ENCODE data around the gene CCR5.
"Not testable (repeated sequence)": the region's sequence is repeated elsewhere in the genome, so short reads cannot be mapped to it uniquely, and the experiment has no call there.

Gene CCR5

DNA sequence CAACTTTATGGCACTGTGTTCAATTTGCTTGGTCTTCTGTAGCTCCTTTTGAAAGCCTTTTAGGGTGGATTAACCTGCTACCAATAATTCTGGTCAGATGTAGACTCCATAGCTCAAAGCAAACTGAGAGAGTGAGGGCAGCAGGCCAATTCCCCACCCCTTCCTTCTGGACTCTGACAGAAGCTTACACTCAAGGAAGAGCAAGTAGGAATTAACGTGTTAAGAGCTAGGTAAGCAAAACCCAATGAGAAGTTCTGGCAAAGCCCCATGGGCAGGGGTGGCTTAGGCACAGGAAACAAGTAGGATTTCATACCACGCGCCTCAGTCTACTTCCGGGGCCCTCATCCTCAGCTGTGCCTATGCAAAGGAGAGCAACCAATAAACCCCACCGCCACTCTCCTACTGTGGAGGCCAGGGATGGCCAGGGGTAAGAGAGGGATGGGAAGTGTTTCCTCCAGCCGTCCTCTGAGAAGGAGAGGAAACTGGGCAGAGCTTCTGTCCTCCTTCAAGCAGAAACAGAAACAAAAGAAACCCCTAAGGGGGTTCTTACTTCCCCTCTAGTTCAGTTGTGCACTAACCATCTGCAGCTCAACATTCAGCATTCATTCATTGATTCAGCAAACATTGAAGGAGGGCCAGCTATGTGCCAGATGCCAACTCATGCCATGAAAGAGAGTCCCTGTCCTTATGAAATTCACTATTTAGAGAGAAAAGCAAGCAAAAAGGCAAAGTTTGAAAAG is 12.6 kb downstream of the CCR5 start:
- peak in 1 of 56 donors; percentile 28 for DNase-seq

DNA sequence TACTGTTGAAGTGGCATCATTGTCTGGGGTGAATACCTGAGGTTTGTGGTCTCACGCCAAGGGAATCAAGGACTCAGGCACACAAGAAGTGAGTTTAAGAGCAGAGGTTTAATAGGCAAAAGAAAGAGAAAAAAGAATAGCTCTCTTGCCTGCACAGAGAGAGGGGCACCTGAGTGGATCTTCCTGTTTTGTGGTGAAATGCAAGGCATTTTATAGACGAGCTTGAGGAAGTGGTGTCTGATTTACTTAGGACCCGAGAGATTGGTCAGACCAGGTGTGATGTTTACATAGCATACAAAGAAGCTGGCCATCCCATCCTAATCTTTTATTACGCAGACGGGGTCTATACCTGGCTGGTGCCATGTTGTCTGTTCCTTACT is 13.2 kb downstream of the CCR5 start:
- DNase-seq, result no peak

DNA sequence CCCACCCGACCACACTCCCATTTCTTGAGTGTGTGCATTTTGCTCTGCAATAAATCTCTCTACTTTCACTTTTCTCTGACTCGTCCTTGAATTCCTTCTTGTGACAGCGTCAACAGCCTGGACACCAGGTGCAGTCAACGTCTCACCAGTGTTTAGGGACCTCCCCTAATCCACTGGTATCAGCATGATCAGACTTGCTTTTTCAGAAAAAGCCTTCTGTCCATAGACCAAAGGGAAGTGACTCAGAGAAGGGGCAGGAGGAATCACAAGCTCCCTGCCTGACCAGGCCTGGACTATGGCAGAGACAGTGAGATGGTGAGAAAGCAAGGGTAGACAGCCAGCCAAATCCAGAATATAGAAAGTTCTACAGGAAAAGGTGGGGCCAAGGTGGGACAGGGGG is 15.5 kb downstream of the CCR5 start:
- peak in 2 of 56 donors; percentile 4 to 31 for DNase-seq

DNA sequence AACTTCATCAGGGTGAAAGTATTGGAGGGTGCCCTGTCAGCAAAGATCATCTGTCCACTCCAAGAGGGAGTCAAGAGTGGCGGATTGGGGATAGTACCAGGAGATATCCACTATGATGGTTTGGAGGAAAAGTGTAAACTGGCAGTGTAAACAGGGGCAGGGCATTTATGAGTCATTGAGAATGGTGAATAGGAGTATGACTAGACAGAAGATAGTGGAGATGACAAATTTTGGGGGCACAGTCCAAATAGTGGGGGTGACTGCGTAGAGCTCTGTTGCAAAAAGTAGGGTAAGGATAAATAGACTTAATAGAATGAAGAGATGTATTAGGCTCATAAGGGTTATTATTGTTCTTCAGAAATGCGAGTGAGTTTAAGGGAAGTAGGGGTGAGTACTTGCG is 18.1 kb downstream of the CCR5 start:
- not testable (repeated sequence) for DNase-seq

DNA sequence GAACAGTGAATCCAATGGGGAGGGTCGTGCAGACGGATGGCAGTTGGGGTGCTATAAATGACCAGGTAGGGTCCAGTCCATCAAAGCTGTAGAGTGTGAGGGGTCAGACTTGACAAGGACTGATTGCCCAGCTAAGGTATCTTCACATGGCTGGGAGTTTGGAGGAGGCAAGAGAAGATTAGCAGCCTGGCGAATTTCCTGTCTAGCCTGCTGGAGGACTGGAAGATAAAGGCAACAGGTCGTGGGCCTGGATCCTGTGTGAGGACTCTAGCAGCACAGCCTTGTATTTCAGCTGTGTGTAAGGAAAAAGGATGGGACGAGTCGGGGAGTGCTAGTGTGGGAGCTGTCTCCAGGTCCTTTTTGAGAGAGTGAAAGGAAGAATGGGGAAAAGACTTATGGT is 18.6 kb downstream of the CCR5 start:
- DNase-seq, result no peak

DNA sequence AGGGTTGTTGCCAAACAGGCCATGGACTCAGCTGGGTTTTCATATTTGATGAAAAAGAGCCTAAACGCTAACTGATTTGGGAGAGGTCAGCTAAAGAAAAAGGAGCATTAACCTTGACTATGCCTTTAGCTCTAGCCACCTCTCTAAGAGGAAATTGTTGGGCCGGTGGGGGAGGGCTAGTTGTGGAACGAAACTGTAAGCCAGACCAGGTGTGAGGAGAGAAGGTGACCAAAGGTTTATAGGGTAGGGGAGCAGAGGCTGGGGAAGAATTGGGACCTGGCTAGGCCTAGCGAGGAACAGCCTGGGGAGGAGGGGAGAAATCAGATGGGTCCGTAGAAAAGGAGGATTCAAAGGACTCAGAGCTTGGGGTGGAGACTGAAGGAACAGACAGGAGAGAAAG is 20.8 kb downstream of the CCR5 start:
- not testable (repeated sequence) for DNase-seq

DNA sequence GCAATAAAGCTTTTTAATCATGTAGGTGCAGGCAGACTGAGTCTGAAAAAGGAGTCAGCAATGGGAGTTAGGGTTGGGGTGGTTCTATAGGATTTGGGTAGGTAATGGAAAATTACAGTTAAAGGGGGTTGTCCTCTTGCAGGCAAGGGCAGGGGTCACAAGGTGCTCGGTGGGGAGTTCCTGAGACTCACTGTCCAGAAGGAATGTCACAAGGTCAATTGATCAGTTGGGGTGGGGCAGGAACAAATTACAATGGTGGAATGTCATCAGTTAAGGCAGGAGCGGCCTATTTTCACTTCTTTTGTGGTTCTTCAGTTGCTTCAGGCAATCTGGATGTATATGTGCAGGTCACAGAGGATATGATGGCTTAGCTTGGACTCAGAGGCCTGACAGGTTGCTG is 22.3 kb downstream of the CCR5 start:
- no peak for DNase-seq

DNA sequence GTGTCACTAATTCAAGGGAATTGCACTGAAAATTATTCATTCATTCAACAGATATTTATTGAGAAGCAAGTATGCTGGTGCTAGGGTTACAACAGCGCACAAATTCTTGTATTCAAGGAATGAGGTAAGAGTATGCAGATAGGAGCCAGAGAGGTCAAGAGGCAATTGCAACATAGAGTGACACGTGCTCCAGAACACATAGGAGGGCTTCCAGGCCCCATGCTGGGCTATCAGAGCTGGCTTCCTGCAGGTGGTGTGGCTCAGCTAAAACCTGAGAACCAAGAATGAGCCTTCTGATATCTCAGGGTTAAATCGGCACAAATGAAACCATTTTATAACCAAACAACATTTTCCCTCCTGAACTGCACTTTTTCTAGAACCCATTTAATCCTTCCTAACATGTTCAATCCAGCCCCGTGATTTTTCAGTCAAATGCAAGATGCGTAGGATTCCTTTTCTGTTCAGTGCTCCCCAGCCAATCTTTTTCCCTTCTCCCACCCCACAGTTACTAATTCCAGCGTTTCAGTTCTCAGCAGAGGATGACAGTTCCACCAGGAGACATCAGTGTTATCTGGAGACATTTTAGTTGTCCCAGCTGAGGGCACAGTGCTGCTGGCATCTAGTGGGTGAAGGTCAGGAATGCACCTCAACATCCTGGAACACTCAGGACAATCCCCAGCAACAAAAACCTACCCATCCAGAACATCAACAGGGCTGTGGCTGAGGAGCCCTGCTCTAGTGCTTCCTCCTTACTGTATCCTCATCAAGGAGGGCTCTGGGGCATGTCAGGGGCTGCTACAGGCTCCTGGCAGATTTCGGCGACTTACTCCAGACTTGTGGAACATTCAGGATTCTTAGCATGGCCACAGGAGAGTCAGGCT is 23.0 kb downstream of the CCR5 start:
- DNase-seq, result no peak

DNA sequence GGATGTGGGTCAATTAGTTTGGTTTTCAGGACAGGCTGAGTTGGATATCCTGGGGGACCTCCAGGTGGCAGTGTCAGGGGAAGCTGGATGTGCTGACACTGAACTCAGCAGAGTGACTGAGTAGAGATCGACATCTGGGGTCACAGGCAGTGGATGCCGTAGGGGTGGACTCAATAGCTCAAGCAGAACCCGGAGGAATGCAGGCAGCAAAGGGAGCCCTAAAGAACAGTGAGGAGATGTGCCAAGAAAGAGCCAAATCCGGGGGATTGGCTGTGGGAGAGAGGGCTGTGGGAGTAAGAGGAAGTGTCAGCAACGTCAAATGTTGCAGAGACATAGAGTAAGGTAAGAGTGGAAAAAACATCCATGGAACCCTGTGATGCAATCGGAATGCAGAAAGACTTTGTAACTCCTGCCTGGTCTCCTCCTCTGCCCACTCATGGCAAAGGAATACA is 24.5 kb downstream of the CCR5 start:
- DNase-seq, result no peak

DNA sequence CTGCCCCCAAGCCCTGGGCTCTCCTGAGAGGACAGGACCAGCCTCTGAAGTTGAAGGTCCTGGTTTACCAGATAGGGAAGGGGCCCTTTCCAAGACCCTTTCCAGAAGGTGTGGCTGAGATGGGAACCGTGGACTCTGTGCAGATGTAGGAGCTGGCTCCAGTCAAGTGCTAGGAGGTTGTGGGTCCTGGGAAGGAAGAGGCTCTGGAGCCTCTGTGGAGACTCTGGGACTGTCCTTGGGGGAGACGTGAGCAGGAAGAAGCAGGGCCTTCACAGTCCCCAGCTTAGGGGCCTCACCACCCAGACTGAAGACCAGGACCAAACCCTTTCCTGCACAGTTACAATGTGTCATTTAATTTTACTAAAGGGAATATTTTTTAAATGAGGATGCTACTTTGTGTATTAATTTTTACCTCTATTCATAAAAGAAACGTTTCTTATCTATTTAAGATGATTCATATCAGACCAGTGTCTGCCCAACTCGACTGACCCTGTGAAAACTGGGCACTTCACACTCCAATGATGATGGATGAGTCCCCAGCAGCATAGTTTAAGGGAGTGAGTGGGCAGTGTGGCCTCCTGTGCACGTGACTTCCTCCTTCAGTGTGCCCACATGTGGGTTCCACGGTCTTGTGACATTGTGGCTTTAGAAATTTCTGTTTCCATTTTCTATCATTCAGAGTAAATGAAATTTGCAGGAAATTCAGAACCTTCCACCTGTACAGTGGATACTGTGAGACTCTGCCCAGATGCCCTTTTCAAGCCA is 25.2 kb downstream of the CCR5 start:
- no peak for DNase-seq

DNA sequence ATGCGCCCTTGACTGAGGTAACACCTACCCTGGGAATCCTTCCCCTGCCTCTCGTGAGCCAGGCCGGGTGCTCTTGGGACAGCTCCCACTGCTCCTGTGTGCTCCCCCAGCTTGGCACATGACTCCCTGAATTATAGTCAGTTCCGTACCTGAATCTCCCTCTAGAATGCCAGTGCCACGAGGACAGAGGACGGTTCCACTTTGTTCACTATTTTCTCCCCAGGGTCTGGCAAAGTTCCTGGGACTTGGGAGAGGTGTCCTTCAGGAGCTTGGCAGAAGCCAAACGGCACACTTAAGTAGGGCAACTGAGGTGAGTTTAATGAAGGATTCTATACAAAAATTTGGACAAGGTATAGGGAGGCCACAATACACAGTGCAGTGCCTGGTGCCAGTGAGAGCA is 26.4 kb downstream of the CCR5 start:
- DNase-seq, result no peak

DNA sequence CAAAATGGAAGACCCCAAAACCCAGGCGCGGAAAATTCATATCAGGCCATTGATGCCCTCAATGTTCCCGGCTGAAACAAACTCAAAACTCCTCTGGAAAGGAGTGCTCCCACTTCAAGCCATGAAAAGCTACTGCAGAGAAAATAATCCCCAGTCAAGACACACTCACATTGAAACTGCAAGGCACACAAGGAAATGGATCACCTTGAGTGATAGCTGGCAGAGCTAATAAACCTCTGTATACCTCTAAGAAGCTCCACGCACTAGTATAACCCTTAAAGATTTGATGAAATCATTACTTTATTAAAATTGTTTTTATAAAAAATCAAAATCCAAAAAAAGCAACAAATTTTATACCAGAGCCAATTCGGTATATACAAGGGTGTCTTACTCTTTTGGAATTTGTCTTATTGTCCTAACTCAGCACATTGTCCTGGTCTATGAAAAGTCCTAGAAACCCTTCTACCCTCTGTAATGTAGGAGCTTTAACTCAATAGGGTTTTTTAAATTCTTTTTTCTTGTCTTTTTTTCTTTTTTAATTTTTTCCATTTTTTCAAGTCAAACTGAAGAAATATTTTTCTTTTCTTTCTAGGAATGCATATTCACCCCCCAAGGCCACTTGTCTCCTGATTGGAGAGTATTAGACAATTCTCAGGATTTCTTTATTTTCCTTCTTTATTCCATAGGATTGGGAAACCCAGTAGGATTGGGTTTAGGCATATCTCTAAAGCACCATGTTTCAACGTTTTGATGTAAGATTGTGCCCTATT is 27.6 kb downstream of the CCR5 start:
- no peak for DNase-seq

DNA sequence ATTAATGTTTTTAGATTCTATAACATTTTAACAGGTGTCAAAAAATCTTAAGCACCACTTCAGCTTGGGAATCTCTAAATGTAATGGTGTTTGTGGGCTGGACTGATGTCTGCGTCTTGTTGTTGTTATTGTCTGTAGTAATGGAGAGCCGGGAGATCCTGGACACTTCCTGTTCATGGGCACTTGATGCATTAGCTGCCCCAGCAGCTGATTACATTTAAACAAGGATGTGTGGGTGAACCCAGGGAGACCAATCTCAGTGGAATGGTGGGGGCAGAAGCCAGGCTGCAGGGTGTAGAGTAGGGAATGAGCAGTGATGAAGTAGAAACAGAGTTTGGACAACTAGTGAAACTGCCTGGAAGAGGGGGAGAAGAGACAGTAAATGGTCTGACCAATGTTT is 28.4 kb downstream of the CCR5 start:
- no peak for DNase-seq

DNA sequence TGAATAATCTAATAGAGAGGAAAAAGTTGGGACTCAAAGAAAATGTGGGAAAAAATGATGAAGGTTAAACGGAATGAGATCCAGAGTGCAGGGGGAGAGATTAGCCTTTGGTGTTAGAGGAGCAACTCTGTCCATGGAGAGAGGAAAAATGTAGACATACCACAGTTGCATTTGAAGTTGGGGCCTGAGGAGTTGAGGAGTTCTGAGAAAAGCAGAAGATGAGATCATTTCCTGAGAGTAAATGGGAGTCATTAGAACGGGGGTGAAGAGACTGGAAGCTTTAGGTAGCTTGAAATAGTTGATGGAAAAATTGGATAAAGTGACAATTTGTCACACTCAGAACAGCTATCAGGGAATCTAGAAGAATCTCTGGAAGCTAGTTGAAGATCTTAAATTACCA is 28.8 kb downstream of the CCR5 start:
- DNase-seq, result no peak

DNA sequence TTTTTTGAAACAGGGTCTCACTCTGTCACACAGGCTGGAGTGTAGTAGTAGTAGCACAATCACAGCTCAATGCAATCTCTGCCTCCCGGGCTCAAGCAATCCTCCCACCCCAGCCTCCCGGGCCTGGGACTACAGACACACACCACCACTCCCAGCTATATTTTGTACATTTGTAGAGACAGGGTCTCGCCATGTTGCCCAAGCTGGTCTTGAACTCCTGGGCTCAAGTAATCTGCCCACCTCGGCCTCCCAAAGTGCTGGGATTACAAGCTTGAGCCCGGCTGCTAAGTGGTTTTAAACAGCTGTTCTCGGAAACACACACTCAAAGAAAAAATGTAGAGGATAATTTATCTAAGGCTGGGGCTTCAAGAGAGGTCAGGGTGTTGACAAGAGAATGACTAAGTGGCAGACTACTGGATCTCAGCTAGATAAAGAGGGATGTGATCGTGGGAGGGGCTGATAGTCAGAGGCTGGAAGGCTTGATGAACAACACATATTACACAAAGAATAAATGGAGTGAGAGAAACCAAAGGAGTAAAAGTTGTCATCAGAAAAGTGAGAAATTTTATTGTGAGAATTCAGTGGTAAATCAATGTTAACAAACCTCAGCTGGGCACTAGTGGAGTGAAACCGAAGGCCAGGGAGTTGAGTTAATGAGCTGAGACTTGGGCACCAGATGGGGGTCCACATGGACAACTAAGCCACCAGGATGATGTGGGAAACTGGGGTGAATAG is 29.4 kb downstream of the CCR5 start:
- no peak for DNase-seq

DNA sequence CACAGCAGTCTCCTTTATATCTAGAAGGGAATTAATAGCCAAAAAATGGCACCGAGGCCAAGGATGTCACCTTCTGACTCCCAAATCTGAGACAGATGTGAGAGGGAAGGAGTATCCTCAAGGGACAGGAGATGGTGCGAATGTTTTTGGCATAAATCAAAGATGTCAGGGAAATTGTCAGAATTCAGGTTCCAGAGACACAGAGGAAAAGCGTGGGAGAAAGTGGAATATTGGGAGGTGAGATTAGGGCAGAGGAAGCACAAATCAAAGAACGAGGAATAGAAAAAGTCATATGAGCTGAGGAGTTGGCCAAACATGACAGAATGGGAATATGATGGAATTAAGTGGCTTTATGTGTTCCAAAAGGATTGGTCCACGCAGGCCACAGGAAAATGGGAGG is 30.1 kb downstream of the CCR5 start:
- no peak for DNase-seq

DNA sequence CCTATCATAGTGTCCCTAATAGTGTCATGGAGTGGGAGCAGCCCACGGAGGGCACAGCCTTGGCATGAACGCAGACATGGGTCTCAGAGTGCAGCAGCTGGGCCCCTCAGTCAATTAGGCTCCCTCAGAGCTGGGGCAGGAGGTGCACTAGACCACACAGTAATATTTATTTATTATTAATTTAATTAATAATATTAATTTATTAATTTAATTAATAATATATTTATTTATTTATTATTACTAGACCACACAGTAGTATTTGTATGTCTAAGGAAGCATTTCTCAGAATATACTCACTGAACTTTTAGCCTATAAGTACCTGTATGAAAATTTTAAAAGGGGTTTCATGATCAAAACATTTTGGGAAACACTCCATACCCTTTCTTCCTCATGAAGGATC is 30.8 kb downstream of the CCR5 start:
- DNase-seq, result no peak

DNA sequence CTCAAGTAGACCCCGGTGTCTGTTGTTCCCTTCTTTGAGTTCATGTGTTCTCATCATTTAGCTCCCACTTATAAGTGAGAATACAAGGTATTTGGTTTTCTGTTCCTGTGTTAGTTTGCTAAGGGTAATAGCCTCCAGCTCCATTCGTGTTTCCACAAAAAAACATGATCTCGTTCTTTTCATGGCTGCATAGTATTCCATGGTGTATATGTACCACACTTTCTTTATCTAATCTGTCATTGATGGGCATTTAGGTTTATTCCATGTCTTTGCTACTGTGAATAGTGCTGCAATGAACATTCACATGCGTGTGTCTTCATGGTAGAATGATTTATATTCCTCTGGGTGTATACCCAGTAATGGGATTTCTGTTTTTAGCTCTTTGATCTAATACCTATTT is 32.2 kb downstream of the CCR5 start:
- DNase-seq, result not testable (repeated sequence)

DNA sequence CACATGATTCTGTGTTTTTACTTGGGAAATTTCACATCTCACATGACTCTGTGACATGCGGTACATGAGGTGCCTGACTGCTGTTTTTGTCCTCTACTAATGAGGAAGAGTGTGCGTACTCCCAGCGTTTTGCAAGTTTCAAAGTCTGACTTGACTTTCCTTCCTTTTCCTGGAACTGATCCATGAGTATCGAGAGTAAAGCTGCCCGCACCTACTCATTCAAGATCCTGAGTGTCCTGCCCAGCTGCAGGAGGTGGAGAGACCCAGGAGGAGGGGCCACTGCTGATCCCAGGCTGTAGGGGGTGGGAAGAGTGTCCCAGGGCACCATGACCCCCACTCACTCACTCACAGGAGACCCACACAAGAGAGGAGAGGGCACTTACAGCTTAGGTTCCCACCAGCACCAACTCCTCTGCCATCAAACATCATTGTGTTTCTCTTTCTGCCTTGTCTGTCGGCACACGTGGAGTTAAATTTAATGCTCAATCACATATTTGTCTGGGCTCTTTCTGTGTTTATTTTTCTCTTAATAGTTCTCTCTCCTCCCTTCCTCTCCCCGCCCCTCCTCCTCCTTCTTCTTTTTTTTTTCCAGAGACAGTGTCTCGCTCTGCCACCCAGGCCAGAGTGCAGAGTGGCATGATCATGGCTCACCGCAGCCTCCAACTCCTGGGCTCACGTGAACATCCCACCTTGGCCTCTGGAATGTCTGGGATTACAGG is 34.7 kb downstream of the CCR5 start:
- peak in 1 of 56 donors; percentile 6 for DNase-seq

DNA sequence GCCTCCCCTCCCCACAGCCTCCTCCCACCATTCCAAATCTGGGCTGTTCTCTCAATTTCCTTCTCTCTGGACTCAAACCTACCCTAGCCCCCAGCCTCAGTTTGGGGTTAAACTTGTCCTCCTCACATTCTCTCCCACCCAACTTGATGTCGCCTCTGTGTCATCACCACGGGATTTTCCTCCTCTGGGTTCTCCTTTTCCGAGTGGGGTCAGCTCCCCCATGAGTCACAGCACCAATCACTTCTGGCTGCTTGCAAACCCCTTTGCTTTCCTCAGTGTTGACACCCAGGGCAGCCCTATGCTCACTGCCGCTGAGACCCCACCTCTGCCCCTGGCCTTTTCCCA is 35.7 kb downstream of the CCR5 start:
- DNase-seq, result no peak

Data from amygdala (tissue), 56 donors.